Epithelial cell of esophagus (primary cell): ENCODE measurements around the gene IMP4.

Source experiments
- DNase-seq: peaks from one replicate; pipeline ENCODE4 v3.0.0; 2010; ENCODE audit warnings: low read depth
- H3K4me3 ChIP-seq: 2 replicates; pipeline ENCODE4 v1.5.1; 2011; ENCODE audit warnings: mild to moderate bottlenecking, low read length, control low read depth
- TF ChIP-seq, protein P1 (sequence below): IDR thresholded peaks from 2 replicates; pipeline ENCODE4 v1.5.1; 2011; ENCODE audit warnings: low read depth, mild to moderate bottlenecking, low read length, control low read depth, inconsistent platforms; ENCODE audit not compliant: insufficient read depth; ENCODE audit errors: missing control alignments

IMP4 gene

DNA sequence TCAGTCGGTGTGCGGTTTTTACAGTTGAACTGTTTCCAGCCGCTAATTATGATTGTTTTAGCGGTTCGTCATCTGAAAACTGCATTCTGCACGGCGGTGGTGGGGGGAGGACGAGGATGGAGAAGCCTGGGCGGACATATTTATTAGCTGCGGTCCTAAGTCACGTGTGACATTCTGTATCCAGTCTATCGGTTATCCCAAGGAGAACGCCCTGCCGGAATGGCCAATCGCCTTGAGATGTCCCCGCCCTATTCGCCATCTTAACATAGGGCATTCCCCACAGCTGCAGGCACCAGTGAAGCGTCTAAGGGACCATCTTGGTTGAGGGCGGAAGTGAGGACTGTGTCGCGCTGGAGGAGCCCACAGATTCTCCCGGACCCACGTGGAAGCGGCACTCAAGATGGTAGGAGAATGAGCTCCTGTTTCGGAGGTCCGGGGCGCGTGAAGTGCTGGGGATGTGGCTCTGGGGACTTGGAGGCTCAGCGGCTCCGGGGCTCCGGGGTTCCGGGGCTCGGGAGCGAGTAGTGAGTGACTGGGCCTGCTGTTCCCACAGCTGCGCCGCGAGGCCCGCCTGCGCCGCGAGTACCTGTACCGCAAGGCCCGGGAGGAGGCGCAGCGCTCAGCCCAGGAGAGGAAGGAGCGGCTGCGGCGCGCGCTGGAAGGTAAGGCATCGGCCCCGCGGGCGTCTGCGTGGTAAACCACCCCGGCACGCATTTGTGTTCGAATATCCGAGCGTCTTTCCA lies at the start of gene IMP4:
TSS of gene IMP4 (plus strand) at position 365 of the 743 bp plus-strand sequence. CDS start at position 401, 36 bp downstream.
- TF ChIP-seq, protein P1, sequence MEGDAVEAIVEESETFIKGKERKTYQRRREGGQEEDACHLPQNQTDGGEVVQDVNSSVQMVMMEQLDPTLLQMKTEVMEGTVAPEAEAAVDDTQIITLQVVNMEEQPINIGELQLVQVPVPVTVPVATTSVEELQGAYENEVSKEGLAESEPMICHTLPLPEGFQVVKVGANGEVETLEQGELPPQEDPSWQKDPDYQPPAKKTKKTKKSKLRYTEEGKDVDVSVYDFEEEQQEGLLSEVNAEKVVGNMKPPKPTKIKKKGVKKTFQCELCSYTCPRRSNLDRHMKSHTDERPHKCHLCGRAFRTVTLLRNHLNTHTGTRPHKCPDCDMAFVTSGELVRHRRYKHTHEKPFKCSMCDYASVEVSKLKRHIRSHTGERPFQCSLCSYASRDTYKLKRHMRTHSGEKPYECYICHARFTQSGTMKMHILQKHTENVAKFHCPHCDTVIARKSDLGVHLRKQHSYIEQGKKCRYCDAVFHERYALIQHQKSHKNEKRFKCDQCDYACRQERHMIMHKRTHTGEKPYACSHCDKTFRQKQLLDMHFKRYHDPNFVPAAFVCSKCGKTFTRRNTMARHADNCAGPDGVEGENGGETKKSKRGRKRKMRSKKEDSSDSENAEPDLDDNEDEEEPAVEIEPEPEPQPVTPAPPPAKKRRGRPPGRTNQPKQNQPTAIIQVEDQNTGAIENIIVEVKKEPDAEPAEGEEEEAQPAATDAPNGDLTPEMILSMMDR: peak; percentile 28
- peak within 1 kb of the TSS; percentile 62 for H3K4me3 ChIP-seq
- DNase-seq: peak; percentile 100

DNA sequence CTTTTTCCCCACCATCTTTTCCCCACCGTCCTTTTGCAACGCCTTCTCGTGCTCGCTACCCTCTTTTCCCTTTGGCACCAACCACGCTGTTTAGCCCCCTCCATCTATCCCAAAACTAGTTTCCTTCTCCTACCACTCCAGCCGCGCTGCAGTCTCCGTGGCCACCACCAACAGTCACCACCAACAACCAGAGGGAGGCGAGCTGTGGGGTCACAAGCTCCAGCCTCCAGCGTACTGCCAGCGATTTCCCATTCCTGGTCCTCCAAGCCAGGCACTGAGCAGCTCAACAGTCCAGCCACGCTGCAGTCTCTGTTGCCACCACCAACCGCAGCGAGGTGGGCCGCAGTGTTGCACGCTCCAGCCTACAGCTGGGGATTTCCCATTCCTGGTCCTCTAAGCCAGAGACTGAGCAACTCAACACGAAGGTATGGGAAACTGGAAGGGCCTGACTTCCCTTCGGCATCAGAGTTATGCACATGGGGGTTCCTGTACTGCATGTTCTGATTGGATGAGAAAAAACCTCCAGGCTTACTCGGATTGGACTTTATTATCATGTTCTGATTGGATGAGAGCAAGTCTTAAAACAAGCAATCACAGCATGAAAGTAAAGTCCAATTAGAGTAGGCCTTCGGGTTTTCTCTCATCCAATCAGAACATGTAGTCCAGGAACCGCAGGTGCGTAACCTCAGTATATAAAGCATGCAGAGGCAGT lies 42.3 kb upstream of the IMP4 start:
- H3K4me3 ChIP-seq: no peak overlapping the region
- TF ChIP-seq, protein P1: no peak
- DNase-seq: no peak

GRCh38 chr2:130300970-130301348 lies 41.7 kb upstream of the IMP4 start:
- TF ChIP-seq, protein P1: no peak
- H3K4me3 ChIP-seq: no peak overlapping the region
- no peak for DNase-seq

- no peak for DNase-seq
- H3K4me3 ChIP-seq: no peak overlapping the region
- TF ChIP-seq, protein P1: no peak
Measured at GRCh38 chr2:130302164-130302886, 40.4 kb upstream of the IMP4 start.

GRCh38 chr2:130303169-130303568 lies 39.5 kb upstream of the IMP4 start:
- no peak overlapping the region for H3K4me3 ChIP-seq
- DNase-seq: no peak
- TF ChIP-seq, protein P1: no peak

GRCh38 chr2:130304726-130305125 lies 38.0 kb upstream of the IMP4 start:
- no peak for DNase-seq
- TF ChIP-seq, protein P1: no peak
- H3K4me3 ChIP-seq: no peak overlapping the region
